IPS-NIHi7 (cell line): ENCODE data around the gene KRTAP20-4.

Experiments
- DNase-seq: peaks from one replicate; pipeline ENCODE4 v3.0.0; 2012; ENCODE audit warnings: mixed read lengths; ENCODE audit errors: extremely low spot score

Gene KRTAP20-4

GRCh38 chr21:30620522-30620921, at the start of gene KRTAP20-4:
Gene KRTAP20-4, plus strand, starts transcription at chr21:30620627.
- no peak for DNase-seq

GRCh38 chr21:30577766-30578165, 42.7 kb upstream of the KRTAP20-4 start:
- DNase-seq: no peak

- no peak for DNase-seq
Measured at GRCh38 chr21:30579346-30579745, 41.1 kb upstream of the KRTAP20-4 start.

- DNase-seq: no peak
Measured at GRCh38 chr21:30580132-30580531, 40.3 kb upstream of the KRTAP20-4 start.

GRCh38 chr21:30582870-30583269, 37.6 kb upstream of the KRTAP20-4 start:
- DNase-seq: no peak

GRCh38 chr21:30590297-30590696, 30.1 kb upstream of the KRTAP20-4 start, which contains the start of gene KRTAP22-2:
Gene KRTAP22-2, minus strand, starts transcription at chr21:30590397.
- DNase-seq: no peak

GRCh38 chr21:30592140-30592539, 28.3 kb upstream of the KRTAP20-4 start, which contains the start of gene KRTAP6-3:
Gene KRTAP6-3, plus strand, starts transcription at chr21:30592440. Its CDS starts 6 bp downstream, at chr21:30592446.
- no peak for DNase-seq

- no peak for DNase-seq
Measured at GRCh38 chr21:30598802-30599201, 21.6 kb upstream of the KRTAP20-4 start, which contains the start of gene KRTAP6-2. Gene KRTAP6-2, minus strand, starts transcription at chr21:30598902. Its CDS starts 28 bp downstream, at chr21:30598874.

GRCh38 chr21:30600787-30601186, 19.6 kb upstream of the KRTAP20-4 start, which contains the start of gene KRTAP22-1:
Gene KRTAP22-1, plus strand, starts transcription at chr21:30601087.
- DNase-seq: no peak

GRCh38 chr21:30605968-30606367, 14.5 kb upstream of the KRTAP20-4 start:
- peak; percentile 22 for DNase-seq

GRCh38 chr21:30612132-30612531, 8.3 kb upstream of the KRTAP20-4 start:
- no peak for DNase-seq

GRCh38 chr21:30613836-30614235, 6.6 kb upstream of the KRTAP20-4 start, which contains the start of gene KRTAP6-1:
Gene KRTAP6-1, minus strand, starts transcription at chr21:30613930. Its CDS starts 26 bp downstream, at chr21:30613904.
- DNase-seq: no peak

GRCh38 chr21:30615199-30615598, 5.2 kb upstream of the KRTAP20-4 start:
- DNase-seq: no peak

GRCh38 chr21:30616125-30616524, 4.3 kb upstream of the KRTAP20-4 start, which contains the start of gene KRTAP20-1:
Gene KRTAP20-1, plus strand, starts transcription at chr21:30616425. Its CDS starts 30 bp downstream, at chr21:30616455.
- no peak for DNase-seq

GRCh38 chr21:30620080-30620479, 347 bp upstream of the KRTAP20-4 start:
- DNase-seq: no peak

- no peak for DNase-seq
Measured at GRCh38 chr21:30623362-30623761, 2.9 kb downstream of the KRTAP20-4 start.

- no peak for DNase-seq
Measured at GRCh38 chr21:30625449-30626165, 5.2 kb downstream of the KRTAP20-4 start.

- DNase-seq: no peak
Measured at GRCh38 chr21:30628109-30628508, 7.7 kb downstream of the KRTAP20-4 start.

GRCh38 chr21:30629200-30629599, 8.8 kb downstream of the KRTAP20-4 start:
- DNase-seq: no peak

GRCh38 chr21:30634906-30635305, 14.5 kb downstream of the KRTAP20-4 start, which contains the start of gene KRTAP20-2:
Gene KRTAP20-2, plus strand, starts transcription at chr21:30635206. Its CDS starts 58 bp downstream, at chr21:30635264.
- no peak for DNase-seq

GRCh38 chr21:30638686-30639085, 18.3 kb downstream of the KRTAP20-4 start:
- no peak for DNase-seq

GRCh38 chr21:30642564-30642963, 22.1 kb downstream of the KRTAP20-4 start, which contains the start of gene KRTAP20-3:
Gene KRTAP20-3, plus strand, starts transcription at chr21:30642864.
- no peak for DNase-seq

GRCh38 chr21:30646904-30647414, 26.5 kb downstream of the KRTAP20-4 start:
- DNase-seq: no peak
